ENCODE data around the gene DENR. TPM values are rescaled to one million over a fixed set of nuclear protein-coding genes. Genes with fewer than 3 reads are reported as not detected.
A peak's percentile ranks its signal among the peaks of the same experiment; 100 is the strongest.
"Not testable (repeated sequence)": the region's sequence is repeated elsewhere in the genome, so short reads cannot be mapped to it uniquely, and the experiment has no call there.

Gene DENR
- total RNA-seq, 2 experiments from 2014 or later, result 42.4 to 81.8 TPM

DNA sequence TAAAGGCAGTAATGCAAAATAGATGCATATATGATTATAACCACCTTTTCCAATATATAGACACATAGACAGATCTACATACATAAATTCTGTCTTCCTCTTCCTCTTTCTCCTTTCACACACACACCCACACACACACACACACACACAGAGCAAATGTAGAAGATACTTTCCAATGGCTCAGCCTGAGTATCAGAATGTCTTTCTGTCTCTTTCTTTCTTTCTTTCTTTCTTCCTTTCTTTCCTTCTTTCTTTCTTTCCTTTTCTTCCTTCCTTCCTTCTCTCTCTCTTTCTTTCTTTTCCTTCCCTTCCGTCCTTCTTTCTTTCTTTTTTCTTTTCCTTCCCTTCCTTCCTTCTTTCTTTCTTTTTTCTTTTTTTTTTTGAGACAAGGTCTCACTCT lies 41.4 kb upstream of the DENR start:
- peaks cover 12% of the 10 kb centered on the region for H3K4me1 ChIP-seq (ENCODE audit: insufficient read depth, low read length, poor library complexity, severe bottlenecking)
- BruUV-seq (replicated peaks); intact Hi-C loops (cut with micrococcal nuclease; ENCODE audit: unreplicated experiment); H3K36me3 ChIP-seq (ENCODE audit: insufficient read depth, low read length); H3K9me3 ChIP-seq (ENCODE audit: low read length); H3K79me2 ChIP-seq (ENCODE audit: insufficient read depth, low read depth, low read length); CTCF ChIA-PET (ENCODE audit: unreplicated experiment); H4K20me1 ChIP-seq (ENCODE audit: insufficient read depth, low read length); H2AFZ ChIP-seq (ENCODE audit: low read length); H3K4me3 ChIP-seq (ENCODE audit: low read depth, low read length, poor library complexity, severe bottlenecking); H3K4me2 ChIP-seq (ENCODE audit: low read length); DNase-seq (ENCODE audit: low spot score); H3K9me2 ChIP-seq (ENCODE audit: insufficient read depth, low read length); H3K27ac ChIP-seq (ENCODE audit: low read depth, low read length, poor library complexity, severe bottlenecking): not testable (repeated sequence)
- POLR2A ChIA-PET, result interaction anchor here (0.6 kb wide), 2 partner anchors 181 to 231 kb away, joined by 3 to 8 read pairs; no protein-coding TSS in a partner anchor

DNA sequence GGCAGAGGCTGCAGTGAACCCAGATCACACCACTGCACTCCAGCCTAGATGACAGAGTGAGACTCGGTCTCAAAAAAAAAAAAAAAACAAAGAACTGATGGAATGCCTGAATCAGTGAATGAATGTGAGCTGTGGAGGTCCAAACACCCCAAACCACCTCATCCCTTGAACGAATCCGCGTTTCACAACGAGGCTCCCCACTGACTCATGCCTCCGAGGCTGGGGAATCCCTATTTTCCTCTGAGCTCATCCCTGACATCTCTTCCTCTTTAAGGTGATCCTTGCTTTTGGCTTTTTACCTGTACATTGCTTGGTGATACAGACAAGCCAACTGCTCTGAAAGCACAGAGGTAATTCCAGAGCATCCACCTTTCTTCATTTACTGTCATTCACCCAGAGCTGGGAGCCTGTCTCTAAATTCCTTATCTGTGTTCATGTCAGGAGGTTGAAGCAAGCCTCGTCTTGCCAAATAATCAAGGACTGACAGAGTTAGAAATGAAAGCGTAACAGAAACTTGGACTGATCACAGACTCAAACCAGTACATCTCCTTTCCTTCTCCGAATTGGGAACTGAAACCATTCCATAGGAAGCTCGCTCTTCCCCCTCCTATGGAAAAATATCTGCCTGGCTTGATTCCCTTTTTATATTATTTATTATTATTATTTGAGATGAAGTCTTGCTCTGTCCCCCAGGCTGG lies 39.0 kb upstream of the DENR start:
- H4K20me1 ChIP-seq (ENCODE audit: insufficient read depth, low read length); H2AFZ ChIP-seq (ENCODE audit: low read length); CTCF ChIA-PET (ENCODE audit: unreplicated experiment); DNase-seq (ENCODE audit: low spot score); BruUV-seq (replicated peaks); H3K27ac ChIP-seq (ENCODE audit: low read depth, low read length, poor library complexity, severe bottlenecking); intact Hi-C loops (cut with micrococcal nuclease; ENCODE audit: unreplicated experiment); H3K9me2 ChIP-seq (ENCODE audit: insufficient read depth, low read length); H3K4me2 ChIP-seq (ENCODE audit: low read length); H3K79me2 ChIP-seq (ENCODE audit: insufficient read depth, low read depth, low read length); H3K4me3 ChIP-seq (ENCODE audit: low read depth, low read length, poor library complexity, severe bottlenecking); H3K36me3 ChIP-seq (ENCODE audit: insufficient read depth, low read length); H3K9me3 ChIP-seq (ENCODE audit: low read length): not testable (repeated sequence)
- POLR2A ChIA-PET, result interaction anchor here (0.6 kb wide), 1 partner anchor 92 kb away, joined by 5 read pairs; no protein-coding TSS in a partner anchor
- peaks cover 18% of the 10 kb centered on the region for H3K4me1 ChIP-seq (ENCODE audit: insufficient read depth, low read length, poor library complexity, severe bottlenecking)

DNA sequence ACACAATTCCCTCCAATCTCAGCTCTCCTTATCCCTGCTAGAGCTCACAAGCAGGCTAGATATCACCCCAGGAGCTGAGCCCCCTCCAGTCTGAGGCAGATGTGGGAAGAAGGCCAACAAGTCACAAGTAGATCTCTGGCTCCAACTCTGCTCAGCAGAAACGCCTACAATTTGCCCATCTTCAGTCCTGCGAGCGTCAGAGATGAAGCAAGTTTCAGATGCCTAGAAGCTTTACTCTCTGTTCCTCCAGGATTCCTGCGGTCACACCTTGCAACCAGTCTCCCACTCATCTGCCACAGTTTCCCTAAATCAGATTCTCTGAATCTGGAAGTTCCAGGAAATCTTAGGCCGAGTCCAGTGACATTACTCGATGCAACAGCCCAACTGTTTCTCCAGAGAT lies 37.4 kb upstream of the DENR start:
- H3K27ac ChIP-seq (ENCODE audit: low read depth, low read length, poor library complexity, severe bottlenecking); POLR2A ChIA-PET; DNase-seq (ENCODE audit: low spot score); H3K4me2 ChIP-seq (ENCODE audit: low read length); H3K79me2 ChIP-seq (ENCODE audit: insufficient read depth, low read depth, low read length); CTCF ChIA-PET (ENCODE audit: unreplicated experiment); intact Hi-C loops (cut with micrococcal nuclease; ENCODE audit: unreplicated experiment); H2AFZ ChIP-seq (ENCODE audit: low read length); H4K20me1 ChIP-seq (ENCODE audit: insufficient read depth, low read length); BruUV-seq (replicated peaks); H3K9me2 ChIP-seq (ENCODE audit: insufficient read depth, low read length); H3K36me3 ChIP-seq (ENCODE audit: insufficient read depth, low read length); H3K4me3 ChIP-seq (ENCODE audit: low read depth, low read length, poor library complexity, severe bottlenecking); H3K9me3 ChIP-seq (ENCODE audit: low read length): not testable (repeated sequence)
- H3K4me1 ChIP-seq (ENCODE audit: insufficient read depth, low read length, poor library complexity, severe bottlenecking), result peaks cover 18% of the 10 kb centered on the region

DNA sequence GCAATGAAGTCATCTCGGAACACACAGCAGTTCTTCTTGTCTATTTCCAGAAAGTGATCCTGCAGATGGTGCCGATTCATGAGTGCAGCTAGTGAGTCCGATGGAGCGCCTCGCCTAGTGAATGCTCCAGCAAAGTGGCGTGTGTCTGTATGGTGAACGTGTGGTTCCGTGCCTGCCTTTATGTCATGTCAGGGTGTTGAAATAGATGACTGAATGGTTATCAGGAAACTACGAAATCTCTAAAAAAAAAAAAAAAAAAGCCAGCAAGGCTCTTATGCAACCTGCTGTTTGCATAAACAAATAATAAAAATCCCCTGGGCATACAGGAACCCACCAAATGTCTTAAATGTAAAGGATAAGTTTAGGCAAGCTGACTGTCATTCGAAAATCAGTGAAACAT lies 36.0 kb upstream of the DENR start, which contains the start of gene HCAR3:
HCAR3 (minus strand) TSS at position 154 of the 400 bp plus-strand sequence; CDS start at position 80, 74 bp downstream.
- H3K27ac ChIP-seq (ENCODE audit: low read depth, low read length, poor library complexity, severe bottlenecking); POLR2A ChIA-PET; DNase-seq (ENCODE audit: low spot score); H4K20me1 ChIP-seq (ENCODE audit: insufficient read depth, low read length); H3K79me2 ChIP-seq (ENCODE audit: insufficient read depth, low read depth, low read length); H3K36me3 ChIP-seq (ENCODE audit: insufficient read depth, low read length); H3K9me2 ChIP-seq (ENCODE audit: insufficient read depth, low read length); H3K9me3 ChIP-seq (ENCODE audit: low read length); intact Hi-C loops (cut with micrococcal nuclease; ENCODE audit: unreplicated experiment); H3K4me3 ChIP-seq (ENCODE audit: low read depth, low read length, poor library complexity, severe bottlenecking); CTCF ChIA-PET (ENCODE audit: unreplicated experiment); H2AFZ ChIP-seq (ENCODE audit: low read length); BruUV-seq (replicated peaks): not testable (repeated sequence)
- peaks cover 18% of the 10 kb centered on the region for H3K4me1 ChIP-seq (ENCODE audit: insufficient read depth, low read length, poor library complexity, severe bottlenecking)
- peak within 1 kb of the TSS; percentile 38; the same call in 1 of the 2 replicates for H3K4me2 ChIP-seq (ENCODE audit: low read length)

Measured in OCI-LY7 (cell line).